Midbrain (tissue), 1 donor: ENCODE data around the gene SHISAL1.
"Not testable (repeated sequence)": the region's sequence is repeated elsewhere in the genome, so short reads cannot be mapped to it uniquely, and the experiment has no call there.

ENCODE experiments used
- DNase-seq: peaks from one replicate; lab custom pipeline; 2025; lab: John Stamatoyannopoulos, UW

Gene SHISAL1

GRCh38 chr22:44261164-44261860 is 51.4 kb downstream of the SHISAL1 start:
- no peak for DNase-seq

DNA sequence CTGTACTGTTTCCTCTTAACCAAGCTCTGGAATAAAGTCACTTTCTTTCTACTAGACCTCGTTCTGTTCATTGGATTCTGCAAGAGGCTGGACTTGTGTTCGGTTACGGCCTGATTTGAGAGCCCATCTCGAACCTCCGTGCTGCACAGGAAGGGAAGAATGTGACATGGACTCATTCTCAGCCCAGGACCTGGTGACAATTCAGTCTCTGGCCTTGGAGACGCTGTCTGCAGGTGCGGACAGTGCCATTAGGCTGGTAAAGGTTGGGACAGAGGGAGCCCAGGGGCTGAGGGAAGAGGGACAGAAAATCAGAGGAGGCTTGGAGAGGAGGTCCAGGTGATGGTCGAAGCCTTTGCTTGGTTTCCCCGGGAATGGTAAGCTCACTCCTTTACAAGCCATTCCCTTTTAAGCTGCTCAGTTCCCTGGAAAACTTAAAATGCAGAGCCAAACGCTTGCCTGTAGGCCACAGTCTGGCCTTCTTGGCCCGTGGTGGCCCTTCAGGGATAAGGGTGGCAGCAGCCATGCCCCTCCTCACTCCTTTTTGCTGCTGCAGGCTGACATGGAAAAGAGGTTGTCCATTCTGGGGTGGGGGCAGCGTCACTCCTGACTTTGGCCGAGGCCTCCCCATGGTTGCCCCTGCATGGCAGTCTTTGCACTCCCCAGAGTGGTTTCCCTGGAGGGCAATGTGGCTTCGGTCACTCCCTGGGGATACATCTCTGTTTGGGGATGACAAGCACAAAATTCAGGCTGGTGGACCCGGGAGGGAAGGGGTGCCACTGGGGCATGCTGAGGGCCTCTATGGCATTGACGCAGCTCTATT is 52.3 kb downstream of the SHISAL1 start:
- no peak for DNase-seq

GRCh38 chr22:44259366-44260215 is 53.2 kb downstream of the SHISAL1 start:
- DNase-seq: no peak

GRCh38 chr22:44256556-44257485 is 55.9 kb downstream of the SHISAL1 start:
- DNase-seq: no peak

- DNase-seq: no peak
Measured at GRCh38 chr22:44256085-44256484, 56.7 kb downstream of the SHISAL1 start.

GRCh38 chr22:44254811-44255210 is 57.9 kb downstream of the SHISAL1 start:
- DNase-seq: no peak

DNA sequence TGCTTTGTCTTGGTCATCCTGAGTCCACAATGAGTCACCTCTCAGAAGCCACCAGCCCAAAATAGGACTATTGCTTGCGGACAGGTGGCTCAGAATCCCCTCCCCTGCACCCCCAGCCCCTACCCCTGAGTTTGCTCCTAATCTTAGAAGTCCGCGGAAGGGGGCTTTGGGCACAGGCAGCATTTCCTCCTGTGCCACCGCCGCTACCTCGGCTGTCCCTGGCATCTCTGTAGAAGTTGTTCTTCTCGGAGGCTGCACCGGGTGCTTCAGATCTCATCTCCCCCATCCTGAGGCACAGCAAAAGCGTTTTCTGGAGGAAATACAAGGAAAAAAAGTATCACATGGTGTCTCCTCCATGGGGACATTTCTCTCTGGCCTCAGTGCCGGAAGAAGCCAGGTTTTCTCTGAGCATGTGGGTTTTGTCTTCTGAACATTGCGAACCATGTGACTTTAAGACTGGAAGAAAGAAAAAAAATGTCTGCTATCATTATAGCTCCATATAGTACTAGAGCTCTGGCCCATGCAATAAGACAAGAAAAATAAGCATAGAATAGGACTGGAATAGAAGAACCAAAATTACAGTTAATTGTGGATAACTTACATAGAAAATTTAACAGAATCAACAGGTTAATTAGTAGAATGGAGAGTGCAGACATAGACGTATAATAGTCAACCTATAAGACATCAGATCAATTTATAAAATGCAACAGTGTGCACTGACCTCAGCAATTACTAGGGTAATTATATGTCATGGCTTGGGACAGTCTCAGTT is 63.2 kb downstream of the SHISAL1 start:
- no peak for DNase-seq

GRCh38 chr22:44248926-44249325 is 63.8 kb downstream of the SHISAL1 start:
- no peak for DNase-seq

DNA sequence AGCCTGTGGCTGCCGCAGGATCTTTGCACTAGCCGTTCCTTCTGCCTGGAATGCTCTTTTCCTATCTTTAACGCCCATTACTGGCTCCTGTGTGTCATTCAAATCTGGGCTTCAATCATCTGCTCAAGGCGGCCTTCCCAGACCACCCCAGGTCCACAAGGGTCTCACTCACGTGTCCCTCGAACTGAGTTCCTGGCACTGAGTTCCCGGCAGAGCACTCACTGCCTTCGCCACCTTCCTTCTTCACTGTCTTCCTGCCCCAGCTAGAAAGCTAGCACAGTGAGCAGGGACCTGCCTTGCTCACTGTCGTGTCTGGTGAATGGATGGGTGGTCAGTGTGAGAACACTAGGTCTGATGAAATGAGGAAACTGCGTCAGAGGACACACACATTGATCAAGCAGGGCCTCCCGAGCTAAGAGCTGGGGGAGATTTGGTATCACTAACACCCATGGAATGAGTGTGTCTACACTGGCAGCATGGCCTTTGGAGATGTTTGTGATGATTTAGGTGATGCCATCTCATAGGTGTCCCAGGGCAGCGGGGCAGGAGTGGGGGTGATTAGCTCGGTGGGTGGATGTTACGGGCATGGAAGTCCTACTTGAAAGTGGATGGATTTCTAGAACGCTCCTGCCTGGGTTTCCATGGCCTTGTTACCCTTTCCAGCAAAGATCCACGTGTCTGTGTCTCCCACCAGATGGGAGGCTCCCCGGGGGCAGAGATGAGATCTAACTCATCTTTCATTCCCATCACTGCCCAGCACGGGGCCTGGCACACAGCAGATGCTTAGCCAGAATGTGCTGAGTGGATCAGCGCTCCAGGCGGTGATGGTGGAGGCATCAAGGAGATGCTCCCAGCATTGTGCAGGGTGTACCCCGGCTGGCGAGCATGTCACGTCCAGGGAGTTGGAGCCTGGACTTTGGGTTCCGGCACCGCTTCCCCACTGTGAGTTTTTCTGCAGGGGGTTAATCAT is 64.5 kb downstream of the SHISAL1 start:
- no peak for DNase-seq

- DNase-seq: no peak
Measured at GRCh38 chr22:44247346-44247745, 65.4 kb downstream of the SHISAL1 start.

DNA sequence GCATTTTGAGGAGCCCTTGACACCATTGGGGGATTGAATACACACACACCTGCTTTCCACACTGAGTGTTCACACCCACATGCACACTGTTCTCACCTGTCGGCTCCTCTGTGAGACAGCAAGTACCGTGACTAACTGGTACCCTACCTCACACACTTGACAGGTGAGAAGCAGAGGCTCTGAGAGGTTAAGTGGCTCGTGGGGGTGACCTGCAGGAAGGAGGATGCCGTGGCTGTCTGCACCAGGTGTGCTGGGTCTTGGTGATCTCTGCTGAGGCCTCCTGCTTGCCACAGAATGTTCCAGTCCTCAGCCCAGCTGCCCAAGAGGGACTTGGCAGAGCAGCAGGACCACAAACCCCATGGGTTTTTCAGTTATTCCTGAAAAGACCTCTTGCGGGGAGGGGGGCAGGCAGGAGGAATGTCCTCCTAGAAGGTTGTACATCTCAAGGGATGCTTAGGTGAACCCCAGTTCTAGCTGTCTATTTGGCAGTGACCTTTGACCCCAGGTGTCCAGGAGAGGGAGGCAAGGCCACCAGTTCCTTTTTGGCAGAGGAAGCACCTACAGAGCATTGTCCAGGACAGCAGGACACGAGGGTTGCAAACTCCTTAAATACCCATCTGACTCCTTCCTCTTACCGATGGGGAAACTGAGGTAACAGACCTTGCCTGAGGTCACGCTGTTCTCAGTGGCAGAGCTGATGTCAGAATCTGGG is 66.0 kb downstream of the SHISAL1 start:
- no peak for DNase-seq

DNA sequence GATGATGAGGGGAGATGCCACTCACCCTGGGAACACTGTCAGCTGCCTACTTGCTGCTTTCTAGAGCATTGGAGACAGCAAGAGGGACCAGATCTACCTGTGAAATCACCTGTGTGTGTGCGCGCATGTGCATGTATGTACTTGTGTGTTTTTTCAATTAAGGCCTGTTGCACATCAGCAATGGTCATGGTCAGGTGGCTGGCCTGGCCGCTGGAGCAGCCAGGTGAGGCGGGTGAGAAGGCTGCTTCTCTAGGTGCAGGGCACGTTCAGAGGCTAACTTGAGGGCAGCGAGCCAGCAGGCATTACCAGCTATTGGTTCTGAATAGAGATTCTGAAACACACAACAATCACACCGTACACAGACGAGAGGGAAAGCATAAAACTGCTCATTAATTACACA is 66.9 kb downstream of the SHISAL1 start:
- DNase-seq: no peak

GRCh38 chr22:44245438-44245837 is 67.3 kb downstream of the SHISAL1 start:
- no peak for DNase-seq

DNA sequence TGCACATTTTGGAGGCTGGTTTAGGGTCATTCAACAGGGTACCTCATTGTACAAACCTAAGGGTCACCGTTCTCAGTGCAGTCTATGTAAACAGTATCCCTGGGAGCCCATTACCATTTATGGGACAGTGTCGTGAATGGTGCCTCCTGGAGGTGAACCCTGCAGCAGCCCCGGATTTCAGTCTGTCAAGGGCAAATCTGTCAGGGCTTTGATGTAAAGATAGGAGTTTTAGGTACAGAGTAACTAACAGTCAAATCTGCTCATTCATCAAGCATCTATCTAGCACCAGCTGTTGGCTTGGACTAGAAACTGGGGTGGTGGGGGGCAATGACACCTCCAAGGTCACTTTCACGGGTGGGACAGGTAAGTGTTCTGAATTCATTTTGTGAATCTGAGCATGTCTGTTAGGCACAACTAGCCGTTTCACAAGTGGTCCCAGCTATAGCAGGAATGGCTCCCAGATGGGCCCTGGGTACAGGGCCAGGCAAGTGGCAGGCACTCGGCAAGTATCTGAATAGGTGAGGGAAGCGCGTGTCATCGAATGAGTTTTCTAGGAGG is 68.4 kb downstream of the SHISAL1 start:
- DNase-seq: no peak

- no peak for DNase-seq
Measured at GRCh38 chr22:44243761-44244160, 69.0 kb downstream of the SHISAL1 start.

DNA sequence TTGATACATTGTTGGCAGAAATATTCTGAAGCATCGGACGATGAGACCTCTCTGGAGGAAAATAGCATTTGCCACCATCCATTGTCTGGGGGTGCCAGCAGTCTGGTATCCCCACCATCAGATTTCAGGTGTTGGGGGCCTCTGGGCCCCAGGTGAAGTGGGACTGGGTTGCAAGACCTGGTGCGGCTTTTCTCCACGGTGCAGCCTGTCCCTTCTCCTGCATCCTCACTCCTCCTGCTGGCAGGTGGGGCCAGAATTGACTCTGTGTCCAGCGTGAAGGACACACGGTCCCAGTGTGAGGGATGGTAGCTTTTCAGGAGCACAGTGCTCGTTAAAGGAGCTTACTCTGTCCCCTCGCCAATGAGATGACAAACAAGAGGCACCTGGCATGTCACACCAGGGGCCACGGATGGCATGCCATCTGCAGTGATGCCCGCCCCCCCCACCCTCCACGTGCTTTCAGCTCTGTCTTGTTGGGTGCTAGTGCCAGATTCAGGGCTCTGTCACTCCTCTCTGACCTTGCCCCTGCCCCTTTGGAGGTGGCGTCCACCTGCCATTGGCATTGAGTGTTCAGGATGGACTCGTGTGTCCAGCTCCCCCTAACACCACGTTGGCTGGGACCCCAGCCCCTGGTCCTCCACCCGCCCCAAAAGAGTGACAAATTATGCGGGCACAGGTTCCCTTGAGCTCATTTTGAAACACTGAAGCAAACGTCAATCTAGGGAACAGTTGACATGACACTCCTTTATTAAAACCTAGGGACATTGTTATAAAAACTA is 69.6 kb downstream of the SHISAL1 start:
- DNase-seq: no peak

- not testable (repeated sequence) for DNase-seq
Measured at GRCh38 chr22:44241121-44241520, 71.6 kb downstream of the SHISAL1 start.

DNA sequence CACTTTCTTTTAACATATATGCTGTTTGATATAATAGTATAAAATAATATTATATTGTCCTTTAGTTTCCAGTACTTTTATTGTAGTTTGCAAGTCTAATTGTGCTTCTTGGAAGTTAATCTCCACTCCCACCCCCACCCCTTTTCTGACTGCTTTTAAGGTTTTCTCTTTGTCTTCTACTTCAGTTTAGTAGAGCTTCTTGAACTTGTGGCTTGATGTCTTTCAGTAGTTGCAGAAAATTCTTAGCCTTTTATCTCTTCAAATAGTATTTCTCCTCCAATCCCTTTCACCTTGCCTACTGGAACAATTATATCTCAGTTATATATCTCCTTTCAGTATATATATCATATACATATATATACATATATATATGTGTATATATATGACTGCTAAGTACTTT is 75.5 kb downstream of the SHISAL1 start:
- DNase-seq: no peak
